COLO668 (cell line): Measurements from ENCODE around the gene PRKAR2B.
"Not testable (repeated sequence)": the region's sequence is repeated elsewhere in the genome, so short reads cannot be mapped to it uniquely, and the experiment has no call there.

Experiments used
- DNase-seq: peaks from one replicate; lab custom pipeline; 2025; ENCODE audit not compliant: unreplicated experiment; lab: John Stamatoyannopoulos, UW

Gene PRKAR2B

GRCh38 chr7:107026166-107026565 lies 18.3 kb upstream of the PRKAR2B start:
- no peak for DNase-seq

DNA sequence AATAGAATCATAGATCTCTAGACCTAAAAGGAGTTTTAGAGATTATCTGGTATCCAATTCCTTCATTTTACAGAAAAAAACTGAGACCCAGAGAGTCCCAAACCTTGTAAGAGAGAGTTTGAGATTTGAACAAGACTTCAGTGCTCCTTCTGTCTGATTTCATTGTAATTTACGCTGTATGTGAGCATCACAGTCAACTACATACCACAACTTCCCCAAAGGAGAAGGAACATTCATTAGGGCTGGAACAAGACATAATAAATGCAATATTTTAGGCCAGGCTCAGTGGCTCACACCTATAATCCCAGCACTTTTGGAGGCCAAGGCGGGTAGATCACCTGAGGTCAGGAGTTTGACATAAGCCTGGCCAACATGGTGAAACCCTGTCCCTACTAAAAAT lies 17.3 kb upstream of the PRKAR2B start:
- no peak for DNase-seq

GRCh38 chr7:107029061-107029763 lies 15.3 kb upstream of the PRKAR2B start:
- no peak for DNase-seq

- no peak for DNase-seq
These were observed 14.7 kb upstream of the PRKAR2B start for GRCh38 chr7:107029764-107030286.

DNA sequence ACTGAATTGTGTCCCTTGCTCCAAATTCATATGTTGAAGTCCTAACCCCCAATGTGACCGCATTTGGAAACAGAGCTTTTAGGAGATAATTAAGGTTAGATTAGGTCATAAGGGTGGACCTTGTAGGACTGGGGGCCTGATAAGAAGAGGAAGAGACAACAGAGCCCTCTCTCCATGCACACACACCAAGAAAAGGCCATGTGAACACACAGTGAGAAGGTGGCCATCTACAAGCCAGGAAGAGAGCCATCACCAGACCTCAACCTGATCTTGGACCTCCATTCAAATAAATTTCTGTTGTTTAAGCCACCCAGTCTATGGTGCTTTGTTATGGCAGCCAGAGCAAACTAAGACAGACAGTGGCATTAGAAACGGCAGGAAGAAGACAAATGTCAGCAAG lies 12.5 kb upstream of the PRKAR2B start:
- no peak for DNase-seq

GRCh38 chr7:107032720-107033438 lies 11.6 kb upstream of the PRKAR2B start:
- DNase-seq, result no peak

GRCh38 chr7:107034553-107034952 lies 10.0 kb upstream of the PRKAR2B start:
- DNase-seq, result no peak

GRCh38 chr7:107035446-107035845 lies 9.1 kb upstream of the PRKAR2B start:
- no peak for DNase-seq

DNA sequence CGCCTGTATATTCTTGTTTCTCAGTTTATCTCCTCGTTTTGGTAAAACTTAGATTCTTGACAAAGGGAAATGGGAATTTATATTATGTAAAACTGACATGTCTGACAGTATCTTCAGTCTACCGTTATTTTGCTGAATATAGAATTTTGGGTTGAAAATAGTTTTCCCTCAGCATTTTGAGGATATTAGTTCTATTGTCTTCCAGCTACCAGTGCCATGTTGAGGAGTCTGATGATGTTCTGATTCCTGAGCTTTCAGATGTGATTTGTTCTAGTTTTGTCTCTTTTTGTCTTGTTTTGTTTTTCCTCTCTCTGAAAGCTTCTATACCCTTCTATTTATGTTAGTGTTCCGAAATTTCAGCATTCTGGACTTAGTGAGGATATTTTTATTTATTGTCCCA lies 8.0 kb upstream of the PRKAR2B start:
- no peak for DNase-seq

DNA sequence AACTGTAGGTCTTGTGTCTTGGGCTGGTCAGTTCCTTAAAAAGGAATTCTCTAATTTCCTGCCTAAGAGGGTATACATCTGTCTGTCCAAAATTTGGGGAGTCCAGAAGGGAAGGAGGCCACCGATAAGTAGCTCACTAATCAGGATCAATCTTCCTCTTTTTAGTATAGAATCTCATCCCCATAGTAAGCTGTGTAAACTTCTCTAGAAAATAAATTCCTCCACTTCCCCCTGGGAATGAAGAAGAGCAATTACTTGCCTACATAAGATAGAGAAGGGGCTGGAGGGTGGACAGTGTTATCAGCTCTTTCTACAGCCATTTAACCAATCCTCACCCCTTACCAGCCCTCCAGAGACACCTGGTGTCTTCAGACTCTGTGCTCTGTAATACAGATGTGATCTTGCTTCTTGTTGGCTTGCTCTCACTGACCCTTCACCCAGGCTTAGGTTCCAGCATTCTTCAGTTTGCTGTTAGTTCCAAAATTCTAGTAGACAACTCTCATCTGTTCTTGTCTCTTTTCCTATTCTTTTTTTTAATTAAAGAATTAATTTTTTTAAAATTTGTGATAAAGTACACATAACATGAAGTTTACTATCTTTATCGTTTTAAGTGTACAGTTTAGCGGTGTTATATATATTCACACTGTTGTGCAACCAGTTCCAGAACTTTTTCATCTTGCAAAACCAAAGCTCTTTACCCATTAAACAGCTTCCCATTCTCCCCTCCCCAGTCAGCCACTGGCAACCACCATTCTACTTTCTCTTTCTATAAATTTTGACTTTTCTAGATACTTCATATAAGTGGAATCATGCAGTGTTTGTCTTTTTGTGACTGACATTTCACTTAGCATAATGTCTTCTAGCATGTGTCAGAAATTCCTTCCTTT lies 6.5 kb upstream of the PRKAR2B start:
- DNase-seq, result no peak

DNA sequence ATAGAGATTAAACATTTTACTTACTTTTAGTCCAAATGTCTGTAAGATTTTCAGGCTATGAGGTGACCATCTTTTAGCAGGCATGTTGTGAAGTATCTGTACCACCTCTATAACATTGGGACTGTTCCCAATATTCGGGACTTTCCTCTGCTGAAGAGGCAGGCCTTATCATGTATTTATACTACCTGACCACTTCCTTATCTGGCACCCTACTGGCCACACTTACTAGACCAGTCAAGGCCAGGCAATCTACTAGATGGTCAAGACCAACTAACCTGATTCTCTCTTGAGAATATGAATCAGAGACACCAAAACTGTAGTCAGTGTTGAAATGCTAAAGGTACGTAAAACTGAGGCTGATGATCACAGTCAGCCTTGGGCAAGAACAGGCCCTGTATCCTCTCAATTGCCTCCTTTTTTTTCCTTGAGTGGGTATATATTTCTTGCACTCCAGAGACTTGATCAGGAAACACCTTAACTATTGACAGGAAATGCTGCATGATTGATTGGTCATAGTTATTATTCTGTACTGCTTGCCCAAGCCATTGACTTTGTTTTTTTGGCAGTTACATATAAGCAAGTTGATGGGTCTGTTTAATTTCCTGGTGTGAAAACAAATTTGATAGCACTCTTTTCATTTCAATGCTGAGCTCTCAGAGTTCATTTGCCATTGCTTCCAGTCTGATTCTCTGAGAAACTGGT lies 5.2 kb upstream of the PRKAR2B start:
- no peak for DNase-seq

DNA sequence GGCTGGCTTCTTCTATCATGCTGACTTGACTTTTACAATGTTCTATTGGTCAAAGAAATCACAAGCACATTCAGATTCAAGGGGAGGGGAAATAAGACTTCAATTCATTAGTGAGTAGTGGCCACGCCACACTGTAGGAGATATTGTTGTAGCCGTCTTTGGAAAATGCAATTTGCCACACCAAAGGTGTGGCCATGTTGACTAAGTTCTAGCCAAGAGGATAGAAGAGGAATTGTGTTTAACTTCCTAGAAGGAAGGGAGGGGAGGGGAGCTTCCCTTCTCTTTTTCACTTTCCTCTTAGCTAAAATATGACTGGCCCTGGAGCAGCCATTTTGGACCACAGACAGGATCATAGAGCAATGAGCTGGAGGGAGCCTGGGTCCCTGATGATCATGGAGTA lies 3.4 kb upstream of the PRKAR2B start:
- no peak for DNase-seq

DNA sequence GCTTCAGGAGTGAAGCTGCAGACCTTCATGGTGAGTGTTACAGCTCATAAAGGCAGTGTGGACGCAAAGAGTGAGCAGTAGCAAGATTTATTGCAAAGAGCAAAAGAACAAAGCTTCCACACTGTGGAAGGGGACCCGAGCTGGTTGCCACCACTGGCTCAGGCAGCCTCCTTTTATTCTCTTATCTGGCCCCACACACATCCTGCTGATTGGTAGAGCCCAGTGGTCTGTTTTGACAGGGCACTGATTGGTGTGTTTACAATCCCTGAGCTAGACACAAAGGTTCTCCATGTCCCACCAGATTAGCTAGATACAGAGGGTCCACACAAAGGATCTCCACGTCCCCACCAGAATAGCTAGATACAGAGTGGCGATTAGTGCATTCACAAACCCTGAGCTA lies 2.7 kb upstream of the PRKAR2B start:
- DNase-seq, result not testable (repeated sequence)

DNA sequence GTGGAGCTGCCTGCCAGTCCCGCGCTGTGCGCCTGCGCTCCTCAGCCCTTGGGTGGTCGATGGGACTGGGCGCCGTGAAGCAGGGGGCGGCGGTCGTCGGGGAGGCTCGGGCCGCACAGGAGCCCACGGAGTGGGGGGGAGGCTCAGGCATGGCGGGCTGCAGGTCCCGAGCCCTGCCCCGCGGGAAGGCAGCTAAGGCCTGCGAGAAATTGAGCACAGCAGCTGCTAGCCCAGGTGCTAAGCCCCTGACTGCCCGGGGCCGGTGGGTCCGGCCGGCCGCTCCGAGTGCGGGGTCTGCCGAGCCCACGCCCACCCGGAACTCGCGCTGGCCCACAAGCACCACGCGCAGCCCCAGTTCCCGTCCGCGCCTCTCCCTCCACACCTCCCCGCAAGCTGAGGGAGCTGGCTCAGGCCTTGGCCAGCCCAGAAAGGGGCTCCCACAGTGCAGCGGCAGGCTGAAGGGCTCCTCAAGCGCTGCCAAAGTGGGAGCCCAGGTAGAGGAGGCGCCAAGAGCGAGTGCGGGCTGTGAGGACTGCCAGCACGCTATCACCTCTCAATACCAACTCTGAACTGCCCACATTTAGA lies 2.1 kb upstream of the PRKAR2B start:
- not testable (repeated sequence) for DNase-seq

DNA sequence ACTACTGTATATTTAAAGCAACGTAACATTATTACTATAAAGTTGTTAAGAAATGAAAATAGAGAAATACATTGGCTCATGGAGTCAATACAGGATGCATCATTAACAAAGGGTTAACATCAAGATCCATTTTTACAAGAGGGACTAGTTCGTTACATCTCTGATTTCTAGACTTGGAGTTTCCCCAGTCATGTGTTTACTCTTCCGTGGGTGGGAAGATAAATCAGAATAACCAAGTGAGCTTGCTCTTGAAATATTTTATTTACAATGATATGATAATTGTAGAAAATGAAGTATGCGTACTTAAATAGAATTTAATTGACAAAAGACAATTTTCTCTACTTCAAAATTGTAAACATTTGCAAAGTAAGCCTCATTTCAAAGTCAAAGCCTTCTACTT lies 1.0 kb upstream of the PRKAR2B start:
- no peak for DNase-seq

- DNase-seq, result no peak
These were observed 571 bp upstream of the PRKAR2B start for GRCh38 chr7:107043921-107044346.

- no peak for DNase-seq
These were observed 873 bp downstream of the PRKAR2B start for GRCh38 chr7:107045195-107045960.

- no peak for DNase-seq
These were observed 1.5 kb downstream of the PRKAR2B start for GRCh38 chr7:107045980-107046379.

GRCh38 chr7:107046491-107047259 lies 2.2 kb downstream of the PRKAR2B start:
- DNase-seq, result no peak
